Activated naive CD4-positive, alpha-beta T cell treated with anti-CD3 and anti-CD28 coated beads, Interleukin-2, amount 50 U/mL, for 24 hours (primary cell): ENCODE measurements around the gene VAPA.

Source experiments
- H3K27ac Mint-ChIP-seq: one replicate; pipeline ENCODE4 v1.8.0; 2021; ENCODE audit warnings: mild to moderate bottlenecking, mixed read lengths
- H3K27me3 Mint-ChIP-seq: one replicate; pipeline ENCODE4 v1.8.0; 2021; ENCODE audit warnings: mixed read lengths
- H3K36me3 Mint-ChIP-seq: one replicate; pipeline ENCODE4 v1.8.0; 2021; ENCODE audit warnings: mixed read lengths
- H3K4me1 Mint-ChIP-seq: one replicate; pipeline ENCODE4 v1.8.0; 2021; ENCODE audit warnings: mixed read lengths
- H3K4me3 Mint-ChIP-seq: one replicate; pipeline ENCODE4 v1.8.0; 2021; ENCODE audit warnings: mild to moderate bottlenecking, mixed read lengths
- H3K9me3 Mint-ChIP-seq: one replicate; pipeline ENCODE4 v1.8.0; 2021; ENCODE audit warnings: mixed read lengths

The VAPA gene

DNA sequence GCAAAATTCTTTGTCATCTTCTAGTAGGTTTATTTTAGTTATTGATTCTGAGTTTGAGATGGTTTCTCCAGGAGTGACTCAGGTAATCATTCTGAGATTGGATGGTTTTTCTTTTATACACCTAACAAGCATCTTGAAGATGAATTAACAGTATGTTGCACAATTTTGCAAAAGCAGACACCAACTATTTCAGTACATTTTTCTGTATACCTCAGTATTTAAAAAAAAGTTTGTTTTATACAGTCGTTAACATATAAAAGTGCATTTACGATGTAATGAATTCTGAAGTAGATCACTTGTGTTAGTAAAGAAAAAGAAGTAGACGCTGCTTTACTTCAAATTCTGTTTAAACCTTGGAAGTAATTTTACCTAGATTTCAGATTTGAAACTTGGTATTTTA lies 3.0 kb downstream of the VAPA start:
- Mint-ChIP-seq H3K4me3 (peak overlapping the region; percentile 97), H3K36me3 (no peaks in the 10 kb centered on the region), H3K9me3 (no peaks in the 10 kb centered on the region), H3K4me1 (peaks cover 29% of the 10 kb centered on the region), H3K27me3 (no peaks in the 10 kb centered on the region), H3K27ac (peak overlapping the region; percentile 84)

DNA sequence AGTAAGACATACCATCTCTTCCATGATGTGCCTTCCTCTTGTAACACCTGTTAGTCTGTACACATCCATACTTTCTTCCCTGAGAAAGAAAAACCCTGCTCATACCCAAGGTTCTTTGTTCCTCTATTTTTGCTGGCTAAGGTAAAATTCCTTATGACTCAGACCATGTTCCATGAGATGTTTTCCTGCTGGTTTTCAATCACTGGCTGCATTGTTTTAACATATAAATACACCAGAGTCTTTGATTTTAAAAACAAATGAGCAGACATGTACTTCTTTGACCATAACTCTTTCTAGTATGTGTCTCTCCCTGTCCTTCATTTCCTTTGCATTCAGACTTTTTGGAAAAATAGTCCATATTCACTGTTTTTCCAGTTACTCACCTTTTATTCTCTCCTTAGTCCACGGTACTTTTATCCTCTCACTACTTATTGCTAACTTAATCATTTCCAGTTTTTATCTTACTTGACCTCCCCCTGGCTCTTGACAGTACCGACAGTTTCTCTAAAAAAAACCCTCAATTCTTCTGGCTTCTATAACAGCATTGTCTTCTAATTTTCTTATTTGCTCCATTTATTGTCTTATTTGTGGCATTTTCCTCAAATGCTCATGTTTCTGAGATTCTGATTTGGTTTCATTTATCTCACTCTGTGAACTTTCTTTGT lies 4.3 kb downstream of the VAPA start:
- no peaks in the 10 kb centered on the region for H3K27me3 Mint-ChIP-seq
- H3K4me1 Mint-ChIP-seq, result peaks cover 28% of the 10 kb centered on the region
- H3K9me3 Mint-ChIP-seq, result no peaks in the 10 kb centered on the region
- no peak overlapping the region for H3K27ac Mint-ChIP-seq
- H3K4me3 Mint-ChIP-seq, result no peak overlapping the region
- no peaks in the 10 kb centered on the region for H3K36me3 Mint-ChIP-seq

DNA sequence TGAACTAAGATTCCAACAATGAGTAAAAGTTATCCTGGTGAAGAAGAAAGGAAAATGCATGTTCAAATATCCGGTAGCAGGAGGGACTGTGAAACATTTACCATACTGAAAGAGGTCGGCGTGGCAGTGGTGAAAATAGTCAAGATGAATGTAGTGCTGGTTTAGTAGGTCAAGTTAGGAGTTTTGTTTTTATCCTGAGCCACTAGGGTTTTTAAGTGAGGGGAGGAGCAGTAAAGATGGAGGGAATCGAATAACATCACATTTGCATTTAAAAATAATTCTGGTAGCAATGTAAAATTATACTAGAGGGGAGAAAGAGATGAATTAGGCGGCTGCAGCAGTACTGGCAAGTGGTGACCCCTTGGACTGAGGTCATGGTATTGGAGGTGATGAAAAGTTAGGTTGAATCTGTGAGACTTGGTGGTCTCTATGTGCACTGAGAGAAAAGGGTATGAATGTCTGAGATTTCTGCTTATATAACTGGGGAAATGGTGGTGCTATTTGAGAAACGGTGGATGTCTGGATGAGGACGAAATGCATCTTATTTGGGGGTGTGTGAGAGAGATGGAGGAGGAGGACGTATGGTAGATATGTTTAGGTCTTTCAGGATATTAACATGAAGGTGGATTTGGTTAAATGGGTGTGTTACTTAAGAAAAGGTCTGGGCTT lies 5.9 kb downstream of the VAPA start:
- no peak overlapping the region for H3K4me3 Mint-ChIP-seq
- peaks cover 38% of the 10 kb centered on the region for H3K4me1 Mint-ChIP-seq
- no peaks in the 10 kb centered on the region for H3K27me3 Mint-ChIP-seq
- no peaks in the 10 kb centered on the region for H3K36me3 Mint-ChIP-seq
- H3K9me3 Mint-ChIP-seq, result no peaks in the 10 kb centered on the region
- no peak overlapping the region for H3K27ac Mint-ChIP-seq

DNA sequence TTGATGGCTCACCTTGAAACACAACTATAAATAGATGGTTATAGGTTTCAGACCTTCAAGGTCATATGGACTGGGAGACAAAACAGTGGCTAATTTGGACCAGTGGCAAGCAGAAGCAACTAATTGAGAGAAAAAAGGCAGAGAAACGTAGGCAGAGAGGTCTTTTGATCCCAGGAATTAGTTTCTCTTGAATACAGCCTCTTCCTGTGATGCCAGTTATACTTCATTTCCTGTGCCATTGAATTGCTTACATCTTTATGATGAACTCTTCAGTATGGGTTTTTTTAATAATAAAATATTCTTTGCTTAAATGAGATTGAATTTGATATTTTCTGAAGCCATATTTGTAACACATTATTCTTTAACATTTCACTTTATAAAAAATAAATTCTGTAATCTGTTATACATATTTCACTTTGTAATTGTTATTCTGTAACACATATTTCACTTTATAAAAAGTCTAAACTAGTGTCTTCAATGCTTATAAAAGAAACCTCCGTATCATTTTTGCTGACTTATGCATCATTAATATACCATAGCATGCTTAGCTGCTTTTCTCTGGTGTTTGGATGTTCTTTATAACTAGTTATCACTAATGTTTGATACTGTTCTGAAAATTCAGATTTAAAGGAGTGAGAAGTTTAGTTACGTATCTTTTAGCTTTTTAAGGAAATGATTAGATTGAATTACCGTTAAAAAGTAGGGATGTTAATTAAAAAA lies 8.9 kb downstream of the VAPA start:
- Mint-ChIP-seq H3K9me3 (no peaks in the 10 kb centered on the region), H3K36me3 (no peaks in the 10 kb centered on the region), H3K27me3 (no peaks in the 10 kb centered on the region), H3K4me3 (peak overlapping the region; percentile 66), H3K27ac (peak overlapping the region; percentile 84), H3K4me1 (peaks cover 49% of the 10 kb centered on the region)

DNA sequence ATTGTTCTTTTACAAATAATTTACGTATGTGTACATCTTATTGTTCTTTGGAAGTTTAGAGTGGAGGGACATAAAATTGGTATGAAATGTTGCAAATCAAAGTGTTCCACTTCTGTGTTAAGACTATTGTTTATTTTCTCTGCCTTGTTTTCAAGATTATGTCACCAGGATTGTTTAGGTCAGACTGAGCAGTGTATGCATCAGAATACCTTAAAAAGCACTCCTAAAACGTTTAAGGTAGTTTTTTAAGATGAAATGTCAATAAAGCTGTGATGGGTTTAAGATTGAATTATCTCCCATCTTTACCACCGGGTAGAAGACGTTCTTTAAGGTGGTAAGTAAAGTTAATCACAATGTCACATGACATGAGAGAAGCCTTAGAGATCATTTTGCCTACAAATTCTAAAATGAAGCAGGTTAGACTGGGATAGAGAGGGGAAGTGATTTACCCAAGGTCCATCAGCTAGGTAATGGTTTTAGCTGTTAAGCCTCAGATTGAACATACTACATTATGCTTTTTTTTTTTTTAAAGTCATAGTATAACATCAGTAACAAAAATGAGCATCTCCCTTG lies 10.6 kb downstream of the VAPA start:
- peak overlapping the region; percentile 77 for H3K4me3 Mint-ChIP-seq
- H3K4me1 Mint-ChIP-seq, result peaks cover 65% of the 10 kb centered on the region
- H3K27me3 Mint-ChIP-seq, result no peaks in the 10 kb centered on the region
- H3K9me3 Mint-ChIP-seq, result no peaks in the 10 kb centered on the region
- no peaks in the 10 kb centered on the region for H3K36me3 Mint-ChIP-seq
- H3K27ac Mint-ChIP-seq, result no peak overlapping the region

DNA sequence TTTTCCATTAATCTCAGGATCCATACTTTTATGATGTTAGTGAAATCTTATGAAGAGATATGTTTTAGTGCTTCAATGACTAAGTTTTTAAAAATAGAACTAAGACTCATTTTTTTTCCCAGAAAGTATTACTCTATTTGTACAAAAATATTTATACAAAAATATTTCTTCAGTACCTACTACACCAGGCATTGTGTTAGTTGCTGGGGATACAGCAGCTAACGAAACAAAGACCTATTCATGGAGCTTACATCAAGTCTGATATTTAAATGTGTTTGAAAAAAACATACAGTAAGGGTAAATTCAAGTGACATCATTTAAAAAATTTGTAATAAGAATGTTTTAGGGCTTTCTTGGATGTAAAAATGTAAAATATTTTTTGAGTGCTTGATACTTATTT lies 11.6 kb downstream of the VAPA start:
- H3K9me3 Mint-ChIP-seq, result no peaks in the 10 kb centered on the region
- peaks cover 70% of the 10 kb centered on the region for H3K4me1 Mint-ChIP-seq
- H3K36me3 Mint-ChIP-seq, result no peaks in the 10 kb centered on the region
- H3K4me3 Mint-ChIP-seq, result no peak overlapping the region
- H3K27ac Mint-ChIP-seq, result no peak overlapping the region
- no peaks in the 10 kb centered on the region for H3K27me3 Mint-ChIP-seq

DNA sequence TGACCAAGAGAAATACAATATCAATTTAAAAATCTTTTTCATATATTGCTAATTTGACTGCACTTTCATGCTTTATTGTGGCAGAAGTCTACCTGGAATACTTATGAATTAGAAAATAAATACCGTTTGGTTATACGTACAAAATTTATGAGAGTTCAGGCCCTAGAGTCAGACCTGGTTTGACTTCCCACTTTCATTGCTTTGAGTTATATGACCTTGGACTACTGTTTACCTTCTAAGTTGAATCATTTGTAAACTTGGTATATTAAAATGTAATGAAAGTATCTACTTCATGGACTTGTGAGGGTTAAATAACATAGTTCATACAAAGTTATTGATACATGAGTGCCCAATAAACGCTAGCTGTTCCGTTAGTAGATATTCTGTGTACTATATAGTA lies 12.0 kb downstream of the VAPA start:
- H3K4me3 Mint-ChIP-seq, result peak overlapping the region; percentile 23
- no peaks in the 10 kb centered on the region for H3K9me3 Mint-ChIP-seq
- H3K27me3 Mint-ChIP-seq, result no peaks in the 10 kb centered on the region
- H3K36me3 Mint-ChIP-seq, result no peaks in the 10 kb centered on the region
- H3K27ac Mint-ChIP-seq, result no peak overlapping the region
- H3K4me1 Mint-ChIP-seq, result peaks cover 72% of the 10 kb centered on the region

DNA sequence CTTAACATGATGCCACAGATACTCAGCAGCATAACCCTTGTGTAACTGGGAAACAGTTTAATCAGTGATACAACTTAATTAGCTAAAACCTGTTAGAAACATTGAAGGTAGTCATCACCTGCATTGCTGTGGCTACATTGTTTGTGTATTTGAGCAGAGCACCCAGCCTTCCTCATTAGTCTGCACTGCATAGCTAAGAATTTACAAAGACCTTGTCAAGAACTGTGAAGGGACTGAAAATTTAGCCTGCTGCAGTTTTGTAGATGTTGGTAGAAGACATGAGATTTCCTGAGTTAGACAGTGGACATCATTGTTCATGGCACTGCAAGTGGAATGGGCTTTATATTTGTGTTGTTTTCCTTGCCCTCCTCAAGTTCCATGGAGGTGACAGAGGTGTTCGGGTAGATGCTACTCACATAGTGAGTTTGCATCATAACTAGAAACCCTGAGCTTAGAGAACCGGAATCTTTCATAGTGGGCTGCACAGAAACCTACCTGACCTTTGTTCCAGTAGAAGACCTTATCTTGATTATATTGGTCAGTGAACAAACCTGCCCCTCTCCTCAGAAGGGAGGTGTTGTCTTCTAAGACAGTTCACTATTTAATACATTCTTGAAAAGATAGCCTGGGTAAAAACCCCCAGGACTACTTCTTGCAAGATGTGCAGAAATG lies 12.5 kb downstream of the VAPA start:
- no peaks in the 10 kb centered on the region for H3K27me3 Mint-ChIP-seq
- no peak overlapping the region for H3K27ac Mint-ChIP-seq
- no peaks in the 10 kb centered on the region for H3K36me3 Mint-ChIP-seq
- H3K4me1 Mint-ChIP-seq, result peaks cover 77% of the 10 kb centered on the region
- no peaks in the 10 kb centered on the region for H3K9me3 Mint-ChIP-seq
- no peak overlapping the region for H3K4me3 Mint-ChIP-seq

DNA sequence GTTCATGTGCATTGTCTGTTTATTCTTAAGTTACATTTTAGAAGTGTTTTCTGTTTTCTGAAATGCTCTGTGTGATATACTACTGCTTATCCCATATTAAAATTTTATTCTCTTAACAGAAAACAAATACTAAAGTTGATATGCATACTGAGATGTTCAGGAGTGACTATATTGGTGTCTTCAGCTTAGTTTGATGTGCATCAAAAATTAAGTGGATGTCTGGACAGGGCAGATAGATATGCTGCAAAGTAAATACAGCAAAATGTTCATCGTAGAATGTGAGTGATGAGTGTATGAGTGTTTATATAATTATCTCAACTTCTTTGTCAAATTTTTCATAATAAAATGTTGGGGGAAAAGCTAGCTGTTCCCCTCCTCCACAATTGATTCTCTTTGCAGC lies 13.2 kb downstream of the VAPA start:
- H3K4me3 Mint-ChIP-seq, result no peak overlapping the region
- peaks cover 82% of the 10 kb centered on the region for H3K4me1 Mint-ChIP-seq
- H3K27ac Mint-ChIP-seq, result peak overlapping the region; percentile 30
- no peaks in the 10 kb centered on the region for H3K27me3 Mint-ChIP-seq
- no peaks in the 10 kb centered on the region for H3K36me3 Mint-ChIP-seq
- no peaks in the 10 kb centered on the region for H3K9me3 Mint-ChIP-seq

DNA sequence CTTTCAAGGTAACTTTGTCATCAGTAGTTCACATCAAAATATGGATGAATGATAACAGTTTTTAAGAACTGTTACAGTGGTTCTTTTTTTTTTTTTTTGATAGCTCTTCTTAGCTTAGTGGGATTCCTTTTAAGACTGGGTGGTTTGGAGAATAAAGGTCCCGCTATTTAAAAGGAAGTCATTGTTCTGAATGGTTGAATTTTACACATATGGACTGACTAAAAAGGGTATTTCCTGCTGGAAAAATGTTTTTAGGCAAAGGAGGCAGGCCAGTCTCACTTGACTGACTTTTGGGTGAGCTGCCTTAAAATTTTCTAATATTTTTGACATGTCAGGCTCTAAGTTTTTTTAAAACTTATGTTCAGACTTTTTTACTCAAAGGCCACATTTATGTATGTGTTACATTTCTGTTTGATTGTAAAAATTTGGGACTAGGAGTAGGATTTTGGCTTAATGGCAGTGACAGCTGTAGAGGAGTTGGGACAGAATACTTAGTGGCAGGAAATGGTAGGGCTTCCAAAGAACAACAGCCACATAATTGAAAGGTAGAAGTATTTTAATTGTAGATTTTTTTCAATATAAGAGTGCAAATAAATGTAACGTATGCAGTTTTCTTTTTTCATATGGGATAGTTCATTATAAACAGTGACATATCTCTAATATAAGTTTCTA lies 13.7 kb downstream of the VAPA start:
- Mint-ChIP-seq H3K4me3 (peak overlapping the region; percentile 31), H3K27ac (no peak overlapping the region), H3K36me3 (no peaks in the 10 kb centered on the region), H3K27me3 (no peaks in the 10 kb centered on the region), H3K9me3 (no peaks in the 10 kb centered on the region), H3K4me1 (peaks cover 87% of the 10 kb centered on the region)

DNA sequence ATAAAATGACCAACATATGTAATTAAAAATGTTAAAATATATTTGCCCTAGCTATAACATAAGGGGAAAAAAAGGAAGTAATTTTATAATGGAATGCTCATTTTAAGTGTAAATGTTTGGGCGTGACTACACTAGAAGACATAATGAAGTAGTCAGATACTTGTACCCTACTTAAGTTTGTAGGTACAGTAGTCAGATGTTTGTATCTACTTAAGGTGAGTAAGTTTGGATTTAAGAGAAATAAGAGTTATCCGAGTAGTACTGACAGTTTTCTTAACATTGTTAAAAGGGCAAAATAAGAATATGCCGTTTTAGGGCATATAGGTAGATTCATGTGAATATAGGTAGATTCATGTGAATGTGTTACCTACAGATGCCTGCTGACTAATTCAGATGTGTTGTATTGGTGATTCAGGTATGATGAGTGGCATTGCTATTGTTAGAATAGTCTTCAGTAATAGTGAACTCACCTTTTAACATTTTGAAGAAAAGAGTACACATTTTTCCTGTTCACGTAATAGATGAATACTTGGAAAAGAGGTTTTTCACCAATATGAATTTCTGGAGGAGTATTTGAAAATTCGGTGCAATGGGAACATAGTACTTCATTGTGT lies 14.9 kb downstream of the VAPA start:
- H3K27me3 Mint-ChIP-seq, result no peaks in the 10 kb centered on the region
- H3K27ac Mint-ChIP-seq, result peak overlapping the region; percentile 55
- peaks cover 86% of the 10 kb centered on the region for H3K4me1 Mint-ChIP-seq
- no peak overlapping the region for H3K4me3 Mint-ChIP-seq
- H3K9me3 Mint-ChIP-seq, result no peaks in the 10 kb centered on the region
- no peaks in the 10 kb centered on the region for H3K36me3 Mint-ChIP-seq

DNA sequence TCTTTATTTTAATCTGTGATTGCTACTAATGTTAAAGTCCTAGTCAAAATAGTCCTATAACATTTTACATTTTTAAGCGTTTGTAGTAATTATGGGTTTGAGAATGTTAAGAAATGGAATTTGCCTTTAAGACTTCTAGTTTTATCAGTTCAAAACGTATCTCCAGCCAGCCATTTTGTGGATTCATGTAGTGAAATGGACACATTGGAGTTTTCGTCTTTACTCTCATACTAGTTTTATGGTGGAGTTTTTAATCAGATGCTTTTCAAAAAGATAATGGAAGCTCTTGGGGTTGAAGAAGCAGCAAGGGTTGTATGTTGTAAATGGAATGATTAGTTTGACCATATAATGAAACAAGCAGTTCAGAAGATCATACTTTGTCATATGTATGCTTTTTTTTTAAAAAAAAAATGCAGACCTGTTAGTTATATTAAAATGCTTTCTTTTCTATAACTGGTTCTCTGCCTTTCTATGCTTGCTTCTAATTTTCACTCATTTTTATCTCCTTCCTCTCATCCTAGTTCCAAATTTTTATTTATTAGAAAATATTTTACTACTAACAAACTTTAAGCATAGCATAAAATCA lies 16.6 kb downstream of the VAPA start:
- Mint-ChIP-seq H3K4me3 (no peak overlapping the region), H3K27me3 (no peaks in the 10 kb centered on the region), H3K4me1 (peaks cover 78% of the 10 kb centered on the region), H3K36me3 (peaks cover 2% of the 10 kb centered on the region), H3K9me3 (no peaks in the 10 kb centered on the region), H3K27ac (no peak overlapping the region)

DNA sequence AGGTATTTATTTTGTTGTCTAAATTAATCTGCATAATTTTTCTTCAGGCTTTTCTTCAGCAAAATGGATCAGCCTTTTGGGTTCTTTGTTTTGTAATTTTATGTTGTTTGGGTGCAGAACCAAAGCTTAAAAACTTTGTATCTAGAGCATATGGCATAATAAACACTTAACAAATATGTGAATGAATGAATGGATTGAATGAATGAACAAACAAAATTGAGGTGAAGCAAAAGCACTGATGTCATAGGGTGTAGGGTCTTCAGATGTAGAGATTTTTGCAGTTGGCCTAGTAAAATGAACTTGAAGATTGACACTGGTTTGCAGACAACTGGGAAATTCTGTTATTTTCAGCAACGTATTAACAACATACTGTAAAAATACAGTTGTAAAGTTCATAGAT lies 17.3 kb downstream of the VAPA start:
- Mint-ChIP-seq H3K4me3 (no peak overlapping the region), H3K9me3 (no peaks in the 10 kb centered on the region), H3K4me1 (peaks cover 72% of the 10 kb centered on the region), H3K36me3 (peaks cover 2% of the 10 kb centered on the region), H3K27me3 (no peaks in the 10 kb centered on the region), H3K27ac (peak overlapping the region; percentile 23)

DNA sequence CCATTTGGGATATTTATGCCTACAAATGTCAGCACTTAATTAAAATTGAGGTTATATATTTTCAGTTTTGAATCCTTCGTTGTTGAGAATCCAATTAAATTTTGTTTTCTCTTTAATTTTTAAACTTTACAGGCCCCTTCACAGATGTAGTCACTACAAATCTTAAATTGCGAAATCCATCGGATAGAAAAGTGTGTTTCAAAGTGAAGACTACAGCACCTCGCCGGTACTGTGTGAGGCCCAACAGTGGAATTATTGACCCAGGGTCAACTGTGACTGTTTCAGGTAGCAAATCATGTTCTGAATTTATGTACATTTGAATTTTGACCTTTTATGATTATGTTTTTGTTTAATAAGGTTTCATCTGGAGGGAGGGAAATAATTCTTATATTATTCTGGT lies 17.9 kb downstream of the VAPA start:
- peaks cover 6% of the 10 kb centered on the region for H3K36me3 Mint-ChIP-seq
- peaks cover 67% of the 10 kb centered on the region for H3K4me1 Mint-ChIP-seq
- no peaks in the 10 kb centered on the region for H3K27me3 Mint-ChIP-seq
- H3K4me3 Mint-ChIP-seq, result no peak overlapping the region
- H3K27ac Mint-ChIP-seq, result no peak overlapping the region
- no peaks in the 10 kb centered on the region for H3K9me3 Mint-ChIP-seq
